GM18517 (cell line): ENCODE results near the gene PLXNB2.

Experiments used
- ATAC-seq: cut with Tn5 transposase; IDR thresholded peaks from one replicate; pipeline ENCODE4 v1.9.1; 2021; ENCODE audit warnings: mild to moderate bottlenecking, moderate library complexity; ENCODE audit not compliant: unreplicated experiment

Gene PLXNB2

DNA sequence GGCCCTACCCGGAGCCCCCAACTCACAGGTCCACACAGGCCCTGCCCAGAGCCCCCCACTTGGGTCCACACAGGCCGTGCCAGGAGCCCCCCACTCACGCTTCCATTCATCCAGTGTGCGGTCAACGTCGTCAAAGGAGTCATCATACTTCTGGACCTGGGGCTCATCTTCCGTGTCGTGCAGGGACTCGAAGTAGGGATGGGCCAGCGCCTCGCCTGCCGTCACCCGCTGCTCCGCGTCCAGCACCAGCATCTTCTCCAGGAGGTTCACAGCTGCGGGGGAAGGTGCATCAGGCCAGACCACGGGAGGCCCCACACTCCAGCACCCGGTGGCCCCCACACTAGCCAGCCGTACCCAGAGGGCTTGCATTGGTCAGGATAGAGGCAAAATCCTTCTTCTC is 52.3 kb downstream of the PLXNB2 start:
- no peak for ATAC-seq

DNA sequence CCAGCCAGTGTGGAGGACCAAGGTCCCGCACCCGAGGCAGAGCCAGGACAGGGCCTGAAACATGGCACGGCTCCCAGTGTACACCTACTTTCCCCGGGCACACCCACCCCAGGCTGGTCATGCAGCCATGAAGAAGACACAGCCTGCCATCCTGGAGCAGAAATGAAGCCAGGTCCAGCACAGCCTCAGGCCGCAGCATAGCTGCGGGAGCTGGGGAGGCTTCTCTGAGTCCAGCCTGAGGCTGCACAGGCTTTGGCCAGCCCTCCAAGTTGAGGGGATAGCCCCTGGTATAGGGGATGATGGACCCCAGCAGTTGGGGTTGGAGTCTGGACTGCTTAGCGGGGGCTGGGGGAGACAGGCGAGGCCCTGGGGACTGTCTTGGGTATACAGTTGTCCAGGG is 53.5 kb downstream of the PLXNB2 start:
- no peak for ATAC-seq

DNA sequence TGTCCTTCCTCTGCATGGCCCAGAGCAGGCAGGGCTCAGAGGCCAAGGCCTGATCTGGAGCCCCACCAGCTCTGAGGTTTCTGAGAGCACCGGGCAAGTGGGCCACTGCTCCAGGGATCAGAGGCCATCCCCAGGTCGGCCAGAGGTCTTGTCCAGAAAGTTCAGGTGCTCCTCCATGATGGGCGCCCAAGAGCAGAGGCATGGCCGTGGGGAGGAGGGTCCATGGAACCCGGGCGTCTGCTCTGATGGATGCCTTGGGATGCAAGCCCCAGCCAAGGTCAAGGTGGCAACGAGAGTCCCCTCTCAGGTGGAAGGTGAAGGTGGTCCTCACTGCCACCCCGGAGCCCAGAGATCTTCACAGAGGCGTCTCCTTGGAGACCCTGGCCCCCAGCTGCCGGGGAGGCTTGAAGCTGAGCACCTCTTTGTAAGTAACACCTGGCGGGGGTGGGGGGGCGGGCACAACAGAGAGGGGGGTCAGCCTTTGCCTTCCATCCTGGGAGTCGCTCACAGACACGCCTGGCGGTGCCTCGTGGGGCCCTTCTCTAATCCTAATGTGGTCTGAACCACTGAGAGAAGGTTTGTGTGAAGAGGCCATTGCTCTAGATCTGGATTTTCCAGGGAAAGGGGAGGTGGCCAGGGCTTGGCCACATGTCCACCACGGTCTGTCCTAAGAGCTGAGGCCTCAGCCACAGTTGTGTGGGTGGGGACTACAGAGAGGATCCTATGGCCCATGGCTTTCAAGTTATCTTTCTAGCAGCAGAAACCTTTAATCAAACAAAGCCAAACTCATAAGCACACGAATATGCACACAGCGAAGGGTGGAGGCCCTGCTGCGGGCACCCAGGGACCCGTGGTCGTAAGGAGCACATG is 54.2 kb downstream of the PLXNB2 start:
- ATAC-seq = no peak

DNA sequence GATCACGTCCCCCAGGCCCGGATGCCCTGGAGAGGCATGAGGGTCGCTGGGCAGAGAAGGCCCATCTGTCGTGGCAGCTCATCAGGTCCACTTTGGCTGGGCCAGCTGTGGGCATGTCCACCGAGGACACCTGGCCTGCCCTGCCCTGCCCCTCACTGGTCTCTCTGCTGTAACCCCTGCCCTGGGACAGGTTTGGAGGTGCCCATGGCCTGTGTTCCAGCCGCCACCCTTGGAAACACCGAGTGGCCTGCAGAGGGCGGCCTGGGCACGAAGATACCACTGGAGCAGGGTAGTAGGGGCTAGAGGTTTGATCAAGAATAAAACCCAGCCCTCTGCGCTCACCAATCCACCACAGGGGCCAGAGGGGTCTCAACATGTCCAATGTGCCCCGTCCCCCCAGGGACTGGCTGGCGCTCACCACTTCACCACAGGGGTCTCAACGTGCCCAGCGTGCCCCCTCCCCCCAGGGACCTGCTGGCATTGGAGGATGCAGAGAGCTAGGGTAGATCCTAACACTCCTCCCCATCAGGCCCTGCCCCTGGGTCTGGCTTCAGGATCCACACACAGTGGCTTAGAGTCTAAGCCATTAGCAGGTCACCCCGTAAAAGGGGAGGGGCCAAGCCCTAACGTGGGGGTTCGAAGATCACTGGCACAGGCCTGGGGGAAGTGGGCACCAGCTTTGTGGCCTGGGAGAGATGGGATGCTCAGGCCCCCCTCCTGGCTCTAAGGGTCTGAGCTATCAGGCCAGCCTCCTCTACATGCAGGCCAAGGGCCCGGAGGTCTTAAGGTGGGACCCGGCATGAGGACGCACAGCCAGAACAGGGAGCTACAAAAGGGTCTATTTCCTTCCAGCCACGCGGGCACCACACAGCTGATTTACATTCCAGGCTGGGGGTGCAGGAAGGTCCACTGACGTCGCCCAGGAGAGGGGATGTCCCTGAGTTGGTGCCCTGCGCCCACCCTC is 55.1 kb downstream of the PLXNB2 start:
- ATAC-seq = no peak

DNA sequence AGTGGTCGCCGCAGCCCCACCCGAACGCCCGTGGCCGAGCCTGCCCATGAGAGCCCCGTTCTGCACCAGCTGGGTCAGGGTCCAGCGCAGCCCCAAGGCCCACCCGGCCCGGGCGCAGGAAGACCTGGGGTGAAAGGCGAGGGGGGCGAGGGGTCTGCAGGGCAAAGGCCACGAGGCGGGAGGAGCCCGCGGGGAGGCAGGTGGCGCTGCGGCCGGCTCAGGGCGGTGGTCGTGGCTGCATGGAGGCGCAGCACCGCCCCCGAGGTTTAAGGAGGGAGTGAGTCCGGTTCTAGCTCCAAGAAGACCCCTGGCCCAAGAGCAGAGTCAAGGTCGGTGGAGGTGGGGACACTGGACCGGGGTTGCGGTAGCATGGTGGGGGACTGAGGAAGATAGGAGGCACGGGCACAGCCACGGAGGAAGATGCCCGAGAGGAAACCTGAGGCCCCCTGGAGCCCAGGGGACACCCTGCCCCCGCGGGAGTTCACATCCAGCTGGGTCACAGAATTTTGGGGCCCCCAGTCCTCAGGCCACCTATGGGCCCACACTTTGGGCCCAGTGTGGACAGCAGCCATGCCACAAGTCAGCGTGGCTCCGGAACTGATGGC is 55.9 kb downstream of the PLXNB2 start:
- ATAC-seq = no peak

DNA sequence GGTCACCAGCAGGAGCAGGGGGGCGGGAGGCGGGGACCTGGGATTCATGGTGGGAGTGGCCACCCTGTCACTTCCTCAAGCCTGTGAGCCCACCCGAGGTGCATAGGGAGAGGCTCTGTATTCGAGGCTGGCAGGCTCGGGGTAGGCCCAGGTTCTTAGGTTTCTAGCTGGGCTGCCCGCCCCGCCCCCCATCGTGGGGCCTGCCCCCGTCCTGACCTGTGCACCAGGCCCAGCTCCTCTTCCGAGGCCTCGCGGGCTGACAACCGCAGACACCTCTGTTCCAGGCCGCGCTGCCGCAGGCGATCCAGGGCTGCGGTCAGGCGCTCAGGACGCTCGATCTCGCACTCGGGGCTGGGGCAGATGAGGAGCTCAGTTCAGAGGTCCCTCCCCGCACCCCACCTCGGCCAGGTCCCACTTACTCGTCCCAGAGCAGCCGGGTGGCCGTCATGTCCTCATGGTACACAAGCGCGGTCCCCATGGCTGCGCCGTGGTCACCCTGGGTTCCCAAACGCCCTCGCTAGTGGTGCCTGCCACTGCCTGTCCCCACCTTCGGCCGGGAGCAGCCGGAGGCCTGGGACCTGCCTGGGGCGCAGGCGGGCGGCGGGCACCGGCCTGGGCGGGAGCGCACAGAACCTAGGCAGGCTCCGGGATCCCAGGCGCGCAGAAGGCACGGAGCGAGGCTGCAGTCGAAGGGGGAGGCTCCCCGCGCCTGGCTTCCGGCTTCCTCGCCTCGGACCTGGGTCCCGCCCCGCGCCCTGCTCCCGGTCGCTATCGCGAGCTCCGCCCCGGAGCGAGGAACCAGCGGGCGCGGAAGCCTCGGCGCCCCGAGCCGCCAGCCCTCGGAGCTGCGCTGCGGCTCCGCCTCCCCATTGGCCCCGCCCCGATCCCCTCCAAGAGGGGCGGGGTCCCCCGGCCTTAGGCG is 56.6 kb downstream of the PLXNB2 start, which contains the start of gene HDAC10:
Gene HDAC10 (minus strand): TSS at position 711 of the 922 bp plus-strand sequence. CDS start 233 bp downstream, at position 478.
- peak; percentile 43 for ATAC-seq

DNA sequence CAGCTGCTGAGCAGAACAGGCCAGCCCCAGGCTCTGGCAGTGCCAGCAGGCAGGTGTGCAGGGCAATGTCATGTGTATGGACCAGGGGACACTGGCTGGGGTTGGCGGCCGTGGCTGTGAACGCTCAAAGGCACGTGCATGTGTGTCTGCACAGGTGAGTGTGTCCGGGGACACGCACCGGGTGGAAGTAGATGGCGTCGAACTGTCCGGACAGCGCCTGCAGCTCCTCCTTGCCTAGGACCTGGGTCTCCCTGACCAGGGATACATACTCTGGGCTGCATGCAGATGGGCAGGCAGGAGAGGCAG is 57.2 kb downstream of the PLXNB2 start:
- no peak for ATAC-seq

DNA sequence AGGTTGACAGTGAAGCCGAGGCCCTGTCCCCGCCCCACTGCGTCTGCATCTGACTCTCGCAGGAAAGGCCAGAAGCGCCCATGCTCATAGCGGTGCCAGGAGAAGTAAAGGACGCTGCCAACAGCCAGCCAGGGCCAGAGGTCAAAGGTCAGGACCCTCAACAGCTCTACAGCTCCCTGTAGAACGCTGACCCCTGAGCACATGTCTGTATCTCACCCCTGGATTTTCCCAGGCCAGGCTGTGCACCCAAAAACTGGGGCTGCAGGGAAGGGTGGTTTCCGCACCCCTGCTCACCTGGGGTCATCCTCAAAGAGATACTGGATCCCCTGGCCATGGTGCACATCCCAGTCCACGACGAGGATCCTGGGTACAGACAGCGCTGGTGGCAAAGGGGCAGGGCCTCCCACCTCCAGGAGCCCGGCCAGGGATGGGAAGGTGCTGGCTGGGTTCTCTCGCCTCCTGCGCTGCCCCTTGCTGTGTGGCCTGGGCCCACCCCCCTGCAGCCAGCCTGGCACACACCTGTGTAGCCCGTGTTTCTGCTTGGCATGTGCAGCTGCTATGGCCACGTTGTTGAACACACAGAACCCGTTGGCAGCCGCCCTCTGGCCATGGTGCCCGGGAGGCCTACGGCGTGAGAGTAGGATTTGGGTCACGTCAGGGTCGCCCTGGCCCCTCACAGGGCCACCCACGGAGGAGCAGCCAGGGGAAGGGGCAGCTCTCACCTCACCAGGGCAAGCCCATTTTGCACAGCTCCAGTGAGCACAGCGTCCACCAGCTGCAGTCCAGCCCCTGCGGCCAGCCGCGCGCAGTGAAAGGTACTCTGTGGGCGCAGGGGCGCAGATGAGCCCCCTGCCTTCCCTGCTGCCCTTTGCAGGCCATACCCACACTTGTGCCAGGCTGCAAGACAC is 57.9 kb downstream of the PLXNB2 start:
- ATAC-seq = no peak

DNA sequence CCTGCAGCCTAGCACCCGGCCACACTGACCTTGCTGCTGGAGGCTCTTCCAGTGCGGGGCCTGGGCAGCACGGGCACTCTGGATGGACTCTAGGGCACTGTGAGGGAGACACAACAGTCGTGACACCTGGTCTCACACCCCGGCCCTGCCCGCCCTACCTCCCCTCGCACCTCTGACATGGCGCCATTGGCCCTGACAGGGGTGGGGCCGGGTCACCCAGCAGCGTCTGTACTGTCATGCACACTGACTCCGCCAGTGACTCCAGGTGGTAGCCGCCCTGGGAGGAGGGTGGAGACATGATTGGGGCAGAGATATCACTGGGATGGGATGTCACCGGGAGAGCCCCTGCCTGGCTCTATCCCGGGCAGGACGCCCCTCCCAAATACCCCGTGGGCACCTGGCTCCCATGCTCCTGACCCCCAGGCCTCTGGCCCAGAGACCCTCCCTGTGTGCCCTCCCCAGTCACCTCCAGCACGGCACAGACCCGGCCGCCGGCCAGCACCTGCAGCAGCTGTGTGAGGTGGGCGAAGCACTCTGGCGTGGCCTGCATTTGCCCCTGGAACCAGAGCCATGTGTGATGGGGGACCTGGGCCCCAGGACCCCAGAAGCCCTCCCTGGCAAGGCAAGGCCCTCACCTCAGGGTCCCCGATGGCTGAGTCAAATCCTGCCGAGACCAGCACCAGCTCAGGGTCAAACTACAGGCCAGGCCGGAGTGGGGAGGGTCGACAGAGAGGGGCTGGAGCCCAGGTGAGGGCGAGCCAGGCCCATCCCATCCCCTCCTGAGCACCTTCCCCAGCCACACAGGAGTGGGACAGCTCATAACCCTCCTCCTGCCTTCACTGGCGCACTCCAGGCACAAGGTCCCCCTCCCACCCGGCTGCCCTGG is 59.0 kb downstream of the PLXNB2 start:
- no peak for ATAC-seq

DNA sequence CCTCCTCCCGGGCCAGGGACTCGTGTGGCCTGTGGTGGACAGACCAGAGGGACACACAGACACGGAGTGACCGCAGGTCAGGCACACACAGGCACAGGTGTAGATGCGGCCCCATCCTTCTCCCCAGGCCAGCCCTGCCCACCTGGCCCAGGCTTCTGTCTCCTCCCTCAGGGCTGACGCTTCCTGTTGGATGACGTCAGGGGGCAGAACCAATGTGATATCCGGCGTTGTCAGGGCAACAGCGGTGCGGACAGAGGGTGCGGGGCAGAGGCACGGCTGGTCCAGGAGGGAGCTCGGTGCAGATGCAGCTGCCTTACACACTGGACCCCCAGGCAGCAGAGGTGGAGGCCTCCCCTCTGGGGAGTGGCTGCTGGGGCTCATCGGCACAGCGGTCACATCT is 59.7 kb downstream of the PLXNB2 start:
- ATAC-seq = no peak

DNA sequence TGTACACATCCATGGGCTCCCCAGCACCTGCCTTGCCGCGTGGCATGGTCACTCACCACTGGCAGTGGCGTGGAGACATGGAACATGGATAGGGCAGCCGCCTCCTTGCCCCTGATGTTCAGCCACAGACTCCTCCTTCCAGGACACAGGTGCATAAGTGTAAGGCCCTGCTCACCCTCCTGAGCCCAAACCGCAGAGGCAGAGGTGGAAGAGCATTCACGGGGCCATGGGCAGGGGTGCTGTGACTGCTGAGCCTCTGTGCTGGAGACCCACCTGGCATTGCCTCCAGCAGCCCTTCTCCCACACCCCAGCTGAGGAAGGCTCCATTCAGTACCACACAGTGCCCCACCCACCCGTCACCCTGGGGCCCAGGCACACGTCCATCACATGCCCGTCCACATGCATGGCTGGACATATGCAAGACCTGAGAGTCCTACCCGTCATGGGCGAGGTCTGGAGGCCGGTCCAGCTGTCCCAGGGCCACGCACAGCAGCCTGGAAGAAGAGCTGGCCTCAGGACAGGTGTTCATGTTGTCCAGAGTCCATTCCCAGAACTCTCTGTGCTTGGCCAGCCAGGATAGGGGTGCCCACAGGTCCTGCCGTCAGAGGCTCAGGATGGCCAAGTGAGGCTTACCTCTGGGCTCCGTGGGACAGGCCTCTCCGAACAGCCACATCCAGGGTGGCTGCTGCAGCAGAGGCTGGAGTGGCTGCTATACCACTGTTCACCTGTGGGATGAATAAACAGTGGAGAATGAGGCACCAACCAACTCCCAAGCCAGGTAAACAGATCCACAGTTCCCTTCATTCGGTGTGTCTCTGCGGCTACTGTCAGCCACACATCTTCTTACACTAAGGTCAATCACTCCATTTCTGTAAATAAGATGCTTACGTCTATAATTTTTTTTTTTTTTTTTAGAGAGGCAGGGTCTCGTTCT is 60.9 kb downstream of the PLXNB2 start:
- no peak for ATAC-seq

DNA sequence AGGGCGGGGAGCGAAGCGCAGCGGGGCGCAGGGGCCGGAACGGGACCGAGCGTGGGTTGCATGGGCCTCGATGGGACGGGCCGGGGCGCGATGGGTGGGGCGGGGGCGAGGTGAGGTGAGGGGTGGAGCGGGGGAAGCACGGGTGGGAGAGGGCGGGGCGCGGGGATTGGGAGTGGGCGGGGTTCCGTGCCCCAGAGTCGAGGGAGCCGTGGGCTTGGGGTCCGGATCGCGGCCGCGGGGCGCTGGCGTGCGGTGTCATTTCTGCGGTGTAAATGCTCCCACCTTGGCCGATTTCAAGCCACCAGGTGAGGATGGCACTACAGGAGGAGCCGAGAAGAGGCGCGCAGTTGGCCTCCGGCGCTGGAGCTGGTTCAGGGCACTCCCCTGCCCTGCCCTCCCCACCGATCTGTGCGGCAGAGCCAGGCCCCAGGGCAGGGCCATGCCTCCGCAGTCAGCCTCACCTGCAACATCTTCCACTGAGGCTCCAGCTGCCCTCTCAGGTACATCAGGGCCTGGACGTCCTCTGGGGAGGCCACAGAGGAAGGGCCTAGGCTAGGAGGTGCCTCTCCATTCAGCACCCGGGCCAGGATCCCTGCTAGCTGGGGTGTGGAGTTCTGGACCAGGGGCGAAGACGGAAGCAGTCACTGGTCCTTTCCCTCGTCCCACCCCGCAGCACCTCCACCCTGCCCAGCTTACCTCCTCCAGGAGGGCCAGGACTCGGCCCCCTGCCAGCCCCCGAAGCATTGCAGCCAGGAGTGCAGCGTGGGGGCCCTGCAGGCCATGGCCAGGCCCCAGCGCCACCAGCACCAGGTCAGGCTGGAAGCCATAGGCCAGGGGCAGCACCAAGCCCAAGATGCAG is 62.0 kb downstream of the PLXNB2 start:
- ATAC-seq = no peak

DNA sequence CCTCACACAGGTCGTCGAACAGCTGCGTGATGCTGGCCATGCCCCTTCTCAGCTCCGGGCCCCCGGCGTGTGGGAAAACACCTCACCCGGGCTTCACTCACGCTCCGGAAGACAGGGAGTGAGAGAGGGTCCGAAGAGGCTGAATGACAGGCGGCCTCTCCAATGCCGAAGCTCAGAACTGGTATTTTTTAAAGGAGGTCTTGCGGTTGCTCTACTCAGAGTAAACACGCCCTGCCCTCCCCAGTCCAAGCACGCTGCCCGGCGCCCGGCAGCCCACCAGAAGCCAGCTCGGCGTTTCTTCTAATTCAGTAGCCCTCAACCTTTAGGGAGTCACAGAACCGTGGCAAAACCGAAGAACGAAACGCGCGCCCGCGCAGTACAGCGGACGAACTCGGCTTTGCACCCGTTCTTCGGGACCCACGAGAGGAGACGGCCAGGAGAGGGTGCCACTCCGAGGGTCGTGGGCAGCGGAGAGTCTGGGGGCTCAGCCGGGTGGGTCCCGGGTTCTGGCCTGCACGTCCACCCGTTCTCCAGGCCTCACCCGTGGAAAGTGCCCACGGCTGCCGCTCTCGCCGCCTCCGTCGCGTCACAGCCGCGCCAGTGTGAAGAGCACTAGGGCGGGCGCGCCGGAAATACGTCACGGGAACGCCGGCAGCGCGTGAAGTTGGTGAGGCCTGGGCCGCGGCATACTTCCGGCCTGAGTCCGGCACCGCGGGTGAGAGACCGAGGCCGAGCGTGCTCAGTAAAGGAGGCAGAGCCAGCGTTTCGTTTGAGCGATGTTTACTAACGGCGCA is 62.8 kb downstream of the PLXNB2 start, which contains the start of gene TUBGCP6:
Gene TUBGCP6 (minus strand): TSS at position 604 of the 794 bp plus-strand sequence. CDS start 564 bp downstream, at position 40.
- peak; percentile 63 for ATAC-seq

DNA sequence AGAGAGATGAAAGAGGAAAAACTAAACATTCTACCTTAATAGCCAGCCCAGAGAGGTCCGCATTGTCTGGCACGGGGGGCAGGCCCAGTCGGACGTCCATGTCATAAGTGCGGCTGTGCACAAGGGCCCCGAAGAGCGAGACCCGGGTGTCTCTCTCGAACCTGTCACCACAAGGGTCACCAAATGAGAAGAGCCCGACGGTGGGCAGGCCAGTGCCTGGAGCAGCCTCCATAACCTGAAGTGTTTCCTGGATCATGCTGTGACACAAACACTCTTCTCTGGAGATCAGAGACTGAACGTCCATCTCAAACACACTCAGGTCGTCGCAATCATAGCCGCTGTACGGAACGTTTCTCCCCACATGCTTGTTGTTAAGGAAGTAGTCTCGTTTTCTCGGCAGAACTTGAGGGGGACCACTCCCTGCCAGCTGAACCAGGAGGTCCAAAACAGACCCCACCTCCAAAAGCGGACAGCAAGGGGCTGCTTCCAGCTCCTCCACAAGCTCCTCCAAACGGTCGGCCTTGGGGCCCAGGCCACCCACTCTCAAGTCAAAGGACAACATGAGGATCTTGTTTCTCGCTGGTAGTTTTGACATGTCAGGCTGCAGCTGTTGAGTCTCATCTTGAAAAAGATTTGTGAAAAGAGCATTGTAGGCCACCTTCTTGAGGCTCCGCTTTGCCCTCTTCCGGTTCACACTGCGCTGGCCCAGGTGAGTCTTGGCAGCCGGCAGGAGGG is 63.6 kb downstream of the PLXNB2 start:
- no peak for ATAC-seq
